WTC11 (cell line): ENCODE measurements around the gene JUP. TPM values are rescaled to one million over a fixed set of nuclear protein-coding genes. Genes with fewer than 3 reads are reported as not detected.
A peak's percentile ranks its signal among the peaks of the same experiment; 100 is the strongest.

Source experiments
- ATAC-seq: fragments of 200-7000 bp; cut with Tn5 transposase; 2 replicates; pipeline ENCODE4 v1.10.0; 2021; ENCODE audit warnings: mild to moderate bottlenecking, moderate library complexity
- CTCF ChIA-PET: fragments of 300-600 bp; sonication (Branson Sonifier 250); formaldehyde crosslinking; loops from one replicate; lab custom pipeline; 2021; ENCODE audit warnings: antibody characterized with exemption; lab: Charles Lee
- POLR2A ChIA-PET: fragments of 350-600 bp; sonication (Branson Sonifier 250); formaldehyde crosslinking; loops from one replicate; lab custom pipeline; 2021; ENCODE audit warnings: antibody characterized with exemption; lab: Charles Lee
- DNase-seq: peaks from one replicate; pipeline ENCODE4 v3.0.0; 2021; ENCODE audit warnings: low spot score
- H3K27ac Mint-ChIP-seq: 2 replicates; pipeline ENCODE4 v1.8.0; 2021; ENCODE audit warnings: mixed read lengths
- H3K27me3 Mint-ChIP-seq: 2 replicates; pipeline ENCODE4 v1.8.0; 2021; ENCODE audit warnings: low read depth, mild to moderate bottlenecking, moderate library complexity, mixed read lengths
- H3K36me3 Mint-ChIP-seq: 2 replicates; pipeline ENCODE4 v1.8.0; 2021; ENCODE audit warnings: mixed read lengths
- H3K4me1 Mint-ChIP-seq: 2 replicates; pipeline ENCODE4 v1.8.0; 2022; ENCODE audit warnings: mixed read lengths
- H3K4me3 Mint-ChIP-seq: 2 replicates; pipeline ENCODE4 v1.8.0; 2021; ENCODE audit warnings: mild to moderate bottlenecking, moderate library complexity, mixed read lengths
- H3K9me3 Mint-ChIP-seq: 2 replicates; pipeline ENCODE4 v1.8.0; 2021; ENCODE audit warnings: mixed read lengths
- AFF4 ChIP-seq: sonication (generic); formaldehyde crosslinking; IDR thresholded peaks from 2 replicates; pipeline ENCODE4 v1.8.1; 2023; ENCODE audit warnings: mild to moderate bottlenecking, missing genetic modification reagents, borderline replicate concordance
- ARID4B ChIP-seq: sonication (generic); formaldehyde crosslinking; IDR thresholded peaks from 2 replicates; pipeline ENCODE4 v1.8.0; 2023; ENCODE audit warnings: missing genetic modification reagents, mild to moderate bottlenecking, borderline replicate concordance
- ATF3 ChIP-seq: sonication (generic); formaldehyde crosslinking; conservative IDR thresholded peaks from 2 replicates; pipeline ENCODE4 v1.8.1; 2022; ENCODE audit warnings: mild to moderate bottlenecking, missing genetic modification reagents
- CBFB ChIP-seq: sonication (generic); formaldehyde crosslinking; IDR thresholded peaks from 2 replicates; pipeline ENCODE4 v1.8.1; 2022; ENCODE audit warnings: mild to moderate bottlenecking, low read depth, missing genetic modification reagents
- E2F4 ChIP-seq: sonication (generic); formaldehyde crosslinking; IDR thresholded peaks from 2 replicates; pipeline ENCODE4 v1.8.1; 2022; ENCODE audit warnings: low read depth, mild to moderate bottlenecking, moderate library complexity, missing genetic modification reagents, borderline replicate concordance
- E2F5 ChIP-seq: sonication (generic); formaldehyde crosslinking; IDR thresholded peaks from 2 replicates; pipeline ENCODE4 v1.8.1; 2022; ENCODE audit warnings: mild to moderate bottlenecking, moderate library complexity, missing genetic modification reagents
- ETV6 ChIP-seq: sonication (generic); formaldehyde crosslinking; IDR thresholded peaks from 2 replicates; pipeline ENCODE4 v1.8.1; 2022; ENCODE audit warnings: mild to moderate bottlenecking, missing genetic modification reagents
- GRHL2 ChIP-seq: fragments of 250-450 bp; sonication (Bioruptor Pico); IDR thresholded peaks from 2 replicates; pipeline ENCODE4 v1.8.0; 2022; ENCODE audit warnings: mild to moderate bottlenecking, moderate library complexity; ENCODE audit not compliant: insufficient replicate concordance, severe bottlenecking
- JUN ChIP-seq: sonication (generic); formaldehyde crosslinking; IDR thresholded peaks from 2 replicates; pipeline ENCODE4 v1.8.0; 2023; ENCODE audit warnings: mild to moderate bottlenecking, missing genetic modification reagents
- MAX ChIP-seq: sonication (generic); formaldehyde crosslinking; IDR thresholded peaks from 2 replicates; pipeline ENCODE4 v1.8.0; 2022; ENCODE audit warnings: mild to moderate bottlenecking, missing genetic modification reagents
- MLX ChIP-seq: sonication (generic); formaldehyde crosslinking; IDR thresholded peaks from 2 replicates; pipeline ENCODE4 v1.8.1; 2023; ENCODE audit warnings: mild to moderate bottlenecking, missing genetic modification reagents, moderate library complexity
- SOX15 ChIP-seq: fragments of 250-450 bp; sonication (Bioruptor Pico); IDR thresholded peaks from 2 replicates; pipeline ENCODE4 v1.9.0; 2021; ENCODE audit warnings: mild to moderate bottlenecking
- SP1 ChIP-seq: sonication (generic); formaldehyde crosslinking; conservative IDR thresholded peaks from 2 replicates; pipeline ENCODE4 v1.8.1; 2022; ENCODE audit warnings: missing genetic modification reagents
- TEAD1 ChIP-seq: sonication (generic); formaldehyde crosslinking; IDR thresholded peaks from 2 replicates; pipeline ENCODE4 v1.8.0; 2022; ENCODE audit warnings: mild to moderate bottlenecking, missing genetic modification reagents
- ZBTB21 ChIP-seq: sonication (generic); formaldehyde crosslinking; IDR thresholded peaks from 2 replicates; pipeline ENCODE4 v1.8.1; 2023; ENCODE audit warnings: mild to moderate bottlenecking, missing genetic modification reagents, borderline replicate concordance
- ZNF281 ChIP-seq: sonication (generic); formaldehyde crosslinking; IDR thresholded peaks from 2 replicates; pipeline ENCODE4 v1.8.0; 2023; ENCODE audit warnings: mild to moderate bottlenecking, missing genetic modification reagents
- ZNF416 ChIP-seq: fragments of 250-450 bp; sonication (Bioruptor Pico); IDR thresholded peaks from 2 replicates; pipeline ENCODE4 v1.9.0; 2021; ENCODE audit warnings: mild to moderate bottlenecking, inconsistent platforms
- ZNF512 ChIP-seq: sonication (generic); formaldehyde crosslinking; IDR thresholded peaks from 2 replicates; pipeline ENCODE4 v1.8.1; 2022; ENCODE audit warnings: missing genetic modification reagents, borderline replicate concordance
- ZNF671 ChIP-seq: fragments of 250-450 bp; sonication (Bioruptor Pico); IDR thresholded peaks from 2 replicates; pipeline ENCODE4 v1.8.0; 2021; ENCODE audit warnings: mild to moderate bottlenecking
- total RNA-seq: library from RNA; stranded (reverse); gene quantifications from 3 replicates; pipeline ENCODE4 v1.2.3, GENCODE V29; 2021

JUP gene
- total RNA-seq, 1 experiment from 2014 or later = 103 TPM

- peak overlapping the region; percentile 88 for H3K4me3 Mint-ChIP-seq
- peaks cover 44% of the 10 kb centered on the region for H3K4me1 Mint-ChIP-seq
- DNase-seq = peak; percentile 87
- H3K9me3 Mint-ChIP-seq = no peaks in the 10 kb centered on the region
- H3K27me3 Mint-ChIP-seq = no peaks in the 10 kb centered on the region
- peak; percentile 25 for ATAC-seq
- POLR2A ChIA-PET = interaction anchor here (0.5 to 4.1 kb wide), 18 partner anchors 8 to 638 kb away, joined by 3 to 142 read pairs (median 7); partner anchors contain the start of genes CAVIN1, DNAJC7, EIF1 and FKBP10
- no peaks in the 10 kb centered on the region; the same call in 1 of the 2 replicates for H3K36me3 Mint-ChIP-seq
- CTCF ChIA-PET = interaction anchor here (0.6 to 7.2 kb wide), 30 partner anchors 10 to 371 kb away, joined by 3 to 252 read pairs (median 8); partner anchors contain the start of genes ACLY, DNAJC7, EIF1 and FKBP10
- peak overlapping the region; percentile 99 for H3K27ac Mint-ChIP-seq
- no peak for TF ChIP-seq GRHL2 (CRISPR knock-in tag)
- TF ChIP-seq SP1 (CRISPR knock-in tag) = peak; percentile 93
- TF ChIP-seq CBFB (CRISPR knock-in tag) = peak; percentile 92; the same call in 1 of the 2 replicates
- TF ChIP-seq ZNF671 (CRISPR knock-in tag) = no peak
- TF ChIP-seq ARID4B (CRISPR knock-in tag) = peak; percentile 60; the same call in 1 of the 2 replicates
- no peak for TF ChIP-seq ATF3 (CRISPR knock-in tag)
- TF ChIP-seq AFF4 = 0 out of 2 replicates have a peak, but pooled peaks have one; percentile 59
- TF ChIP-seq ZNF416 (CRISPR knock-in tag) = no peak
- TF ChIP-seq E2F4 = no peak
- no peak for TF ChIP-seq JUN (CRISPR knock-in tag)
- no peak for TF ChIP-seq MLX (CRISPR knock-in tag)
- TF ChIP-seq SOX15 = no peak
- 0 out of 2 replicates have a peak, but pooled peaks have one; percentile 32 for TF ChIP-seq E2F5 (CRISPR knock-in tag)
- TF ChIP-seq ZNF281 = peak; percentile 96
- peak; percentile 77; the same call in 1 of the 2 replicates for TF ChIP-seq ZBTB21 (CRISPR knock-in tag)
- peak; percentile 20; the same call in 1 of the 2 replicates for TF ChIP-seq ETV6 (CRISPR knock-in tag)
- peak; percentile 98 for TF ChIP-seq TEAD1 (CRISPR knock-in tag)
- TF ChIP-seq MAX = no peak
- no peak for TF ChIP-seq ZNF512 (CRISPR knock-in tag)
Measured at GRCh38 chr17:41785091-41785858, 1.2 kb downstream of the JUP start.
